T-cell (primary cell): Measurements from ENCODE around the gene PHF1. TPM values are rescaled to one million over a fixed set of nuclear protein-coding genes. Genes with fewer than 3 reads are reported as not detected.
"Not testable (repeated sequence)": the region's sequence is repeated elsewhere in the genome, so short reads cannot be mapped to it uniquely, and the experiment has no call there.

Source experiments
- ATAC-seq, 4 experiments: fragments of 200-7000 bp in 3 of 4; fragments of 150-1000 bp in 1 of 4; cut with Tn5 transposase; replicated peaks in 1 of 4; 1 replicate in 3 of 4; 2 replicates in 1 of 4; pipeline ENCODE4 v1.10.0; 2021; ENCODE audit warnings: moderate library complexity in 3 of 4, mild to moderate bottlenecking in 2 of 4, moderate number of reproducible peaks in 1 of 4
- CTCF ChIA-PET, 2 donors: fragments of 300-600 bp; sonication (Branson Sonifier 250); formaldehyde crosslinking; loops; one replicate each; lab custom pipeline; 2022; ENCODE audit warnings: antibody characterized with exemption in 2 of 2; lab: Charles Lee
- POLR2A ChIA-PET, 2 donors: fragments of 300-600 bp; sonication (Branson Sonifier 250); formaldehyde crosslinking; loops; one replicate each; lab custom pipeline; 2022; ENCODE audit warnings: antibody characterized with exemption in 2 of 2; lab: Charles Lee
- DNase-seq, 35 experiments: peaks; one replicate each; pipeline versions ENCODE4 v3.0.0 to v3.0.0-alpha.2; 2013 to 2023
- H3K27ac ChIP-seq: one replicate; pipeline ENCODE4 v1.5.1; 2013; ENCODE audit warnings: low read length
- H3K27me3 ChIP-seq, 2 experiments: replicated peaks in 1 of 2; 1 replicate in 1 of 2; 2 replicates in 1 of 2; pipeline versions ENCODE4 v1.6.1 to v1.7.0; 2013; ENCODE audit warnings: low read length in 1 of 2, mixed read lengths in 1 of 2; ENCODE audit not compliant: control insufficient read depth in 2 of 2, insufficient read depth in 2 of 2; ENCODE audit errors: extremely low read depth in 1 of 2
- H3K36me3 ChIP-seq, 2 donors: 1 replicate in 1 of 2; 2 replicates in 1 of 2; pipeline versions ENCODE4 v1.6.1 to v1.7.0; 2013; ENCODE audit warnings: low read length in 1 of 2; ENCODE audit not compliant: control insufficient read depth in 2 of 2, insufficient read depth in 1 of 2; ENCODE audit errors: extremely low read depth in 1 of 2
- H3K4me1 ChIP-seq, 2 experiments: 1 replicate in 1 of 2; 2 replicates in 1 of 2; pipeline versions ENCODE4 v1.6.1 to v1.7.0; 2013; ENCODE audit warnings: low read length in 2 of 2, mixed read lengths in 1 of 2; ENCODE audit not compliant: insufficient read depth in 2 of 2, control insufficient read depth in 1 of 2; ENCODE audit errors: extremely low read depth in 1 of 2
- H3K4me3 ChIP-seq, 2 donors: 1 replicate in 1 of 2; 2 replicates in 1 of 2; pipeline versions ENCODE4 v1.5.1 to v1.7.0; 2013; ENCODE audit warnings: mild to moderate bottlenecking in 2 of 2, low read length in 1 of 2, moderate library complexity in 1 of 2; ENCODE audit not compliant: control insufficient read depth in 1 of 2; ENCODE audit errors: extremely low read depth in 1 of 2
- H3K9me3 ChIP-seq: 2 replicates; pipeline ENCODE4 v1.7.0; 2013
- H3K27ac Mint-ChIP-seq, 2 donors: one replicate each; pipeline ENCODE4 v1.8.0; 2020 to 2021; ENCODE audit warnings: mild to moderate bottlenecking in 2 of 2, mixed read lengths in 2 of 2
- H3K27me3 Mint-ChIP-seq, 2 donors: one replicate each; pipeline ENCODE4 v1.8.0; 2021 to 2022; ENCODE audit warnings: mixed read lengths in 2 of 2
- H3K36me3 Mint-ChIP-seq: one replicate; pipeline ENCODE4 v1.8.0; 2021; ENCODE audit warnings: mixed read lengths
- H3K4me1 Mint-ChIP-seq, 3 donors: one replicate each; pipeline ENCODE4 v1.8.0; 2020 to 2022; ENCODE audit warnings: mixed read lengths in 3 of 3, mild to moderate bottlenecking in 1 of 3
- H3K4me3 Mint-ChIP-seq, 3 donors: one replicate each; pipeline ENCODE4 v1.8.0; 2020 to 2022; ENCODE audit warnings: mild to moderate bottlenecking in 3 of 3, mixed read lengths in 3 of 3, moderate library complexity in 3 of 3
- H3K9me3 Mint-ChIP-seq, 3 donors: one replicate each; pipeline ENCODE4 v1.8.0; 2020 to 2022; ENCODE audit warnings: mixed read lengths in 3 of 3
- WGBS: methylation state at CpG from one replicate; pipeline ENCODE4 v1.1.5; 2013; ENCODE audit warnings: missing lambda C conversion rate; ENCODE audit not compliant: insufficient coverage; 5-methylcytosine and 5-hydroxymethylcytosine counted together
- total RNA-seq, 35 experiments: library from RNA in 6 of 35; stranded (reverse) in 6 of 35; fragments of 120-200 nt in 1 of 35; gene quantifications; one replicate each; pipeline versions ENCODE4 v1.2.1 to v1.2.4 and lab custom pipeline; 2013 to 2026

The PHF1 gene
- total RNA-seq = 100 to 1,000 TPM; 169 to 372 (median 175) TPM
- 98.0 TPM for total RNA-seq (2013)
- total RNA-seq (lab: John Stamatoyannopoulos, UW) = 28.3 to 502 (median 204) reads per million in 29 experiments

- Mint-ChIP-seq H3K4me3 (peak within 1 kb of the TSS; percentile 84 to 94 (median 87)), H3K9me3 (no peaks in the 10 kb centered on the region), H3K27ac (peak within 1 kb of the TSS; percentile 91), H3K36me3 (peaks cover 30% of the 10 kb centered on the region), H3K27me3 (no peaks in the 10 kb centered on the region), H3K4me1 (peaks cover 50 to 60% (median 58%) of the 10 kb centered on the region in 3 donors)
- POLR2A ChIA-PET = interaction anchor here in 1 of 2 donors (0.6 to 1.3 kb wide), 2 partner anchors 20 to 164 kb away, joined by 4 read pairs; no protein-coding TSS in a partner anchor
- Histone ChIP-seq H3K9me3 (no peaks in the 10 kb centered on the region), H3K27ac (peak within 1 kb of the TSS; percentile 97), H3K36me3 (peaks cover 0 to 39% of the 10 kb centered on the region in 2 donors), H3K4me1 (peaks cover 4 to 62% of the 10 kb centered on the region in 2 experiments), H3K27me3 (no peaks in the 10 kb centered on the region), H3K4me3 (peak within 1 kb of the TSS; percentile 71 to 90)
- CTCF ChIA-PET = interaction anchor here in 1 of 2 donors (1.3 to 1.8 kb wide), 2 partner anchors 21 to 160 kb away, joined by 5 to 11 read pairs; no protein-coding TSS in a partner anchor
- DNase-seq (peak in 8 of 35 experiments; percentile 69 to 89 (median 80)), ATAC-seq (peak; percentile 61 to 70 (median 64))
- under 1% methylated on average over 45 of the region's 67 CpGs for WGBS
Observed at GRCh38 chr6:33410711-33411631, at the start of gene PHF1. PHF1 (plus strand) TSS chr6:33411014; CDS start chr6:33412264, 1,250 bp downstream.

- CTCF ChIA-PET, DNase-seq, H3K4me3 ChIP-seq, H3K27ac Mint-ChIP-seq, POLR2A ChIA-PET, H3K27me3 ChIP-seq, H3K4me1 Mint-ChIP-seq, H3K4me1 ChIP-seq, H3K9me3 ChIP-seq, H3K36me3 ChIP-seq, H3K36me3 Mint-ChIP-seq, H3K27ac ChIP-seq, H3K4me3 Mint-ChIP-seq, ATAC-seq, H3K27me3 Mint-ChIP-seq, H3K9me3 Mint-ChIP-seq: not testable (repeated sequence)
- no CpG with 5 or more reads among the region's 12 CpGs for WGBS
Observed at GRCh38 chr6:33363486-33363885, 47.3 kb upstream of the PHF1 start.

- H3K36me3 ChIP-seq, H3K4me3 Mint-ChIP-seq, H3K9me3 Mint-ChIP-seq, H3K27me3 Mint-ChIP-seq, H3K4me1 Mint-ChIP-seq, H3K27ac ChIP-seq, H3K4me3 ChIP-seq, H3K4me1 ChIP-seq, H3K27ac Mint-ChIP-seq, H3K9me3 ChIP-seq, DNase-seq, CTCF ChIA-PET, ATAC-seq, H3K36me3 Mint-ChIP-seq, H3K27me3 ChIP-seq: not testable (repeated sequence)
- POLR2A ChIA-PET = interaction anchor here in 1 of 2 donors (0.7 kb wide), 1 partner anchor 129 kb away, joined by 7 read pairs; no protein-coding TSS in a partner anchor
- WGBS = 100% methylated on average over 1 of the region's 8 CpGs
Observed at GRCh38 chr6:33364475-33365205, 46.2 kb upstream of the PHF1 start.

- CTCF ChIA-PET = interaction anchor here in 1 of 2 donors (0.6 kb wide), 1 partner anchor 20 kb away, joined by 3 read pairs; no protein-coding TSS in a partner anchor
- H3K9me3 Mint-ChIP-seq, ATAC-seq, H3K36me3 ChIP-seq, DNase-seq, H3K4me1 ChIP-seq, H3K4me3 ChIP-seq, H3K4me3 Mint-ChIP-seq, H3K27ac ChIP-seq, H3K27me3 Mint-ChIP-seq, H3K36me3 Mint-ChIP-seq, H3K4me1 Mint-ChIP-seq, H3K27me3 ChIP-seq, H3K27ac Mint-ChIP-seq, H3K9me3 ChIP-seq: not testable (repeated sequence)
- POLR2A ChIA-PET = interaction anchor here in 1 of 2 donors (0.7 kb wide), 1 partner anchor 128 kb away, joined by 7 read pairs; no protein-coding TSS in a partner anchor
- WGBS = 86% methylated on average over 7 of the region's 10 CpGs
Observed at GRCh38 chr6:33365206-33365971, 45.4 kb upstream of the PHF1 start.

GRCh38 chr6:33367009-33367714 is 43.7 kb upstream of the PHF1 start:
- ChIA-PET POLR2A (no interaction called here), CTCF (interaction anchor here in 1 of 2 donors (0.6 kb wide), 1 partner anchor 344 kb away, joined by 3 read pairs; the partner anchor contains the start of gene UQCC2)
- Histone ChIP-seq H3K4me1 (no peaks in the 10 kb centered on the region), H3K9me3 (no peaks in the 10 kb centered on the region), H3K27me3 (peaks cover 0 to 2% of the 10 kb centered on the region in 2 experiments), H3K36me3 (no peaks in the 10 kb centered on the region), H3K4me3 (no peak overlapping the region), H3K27ac (no peak overlapping the region)
- no CpG with 5 or more reads among the region's 8 CpGs for WGBS
- no peak for DNase-seq
- no peak for ATAC-seq
- H3K9me3 Mint-ChIP-seq = no peaks in the 10 kb centered on the region
- no peaks in the 10 kb centered on the region for H3K27me3 Mint-ChIP-seq
- H3K36me3 Mint-ChIP-seq = no peaks in the 10 kb centered on the region
- H3K4me3 Mint-ChIP-seq = no peak overlapping the region
- no peaks in the 10 kb centered on the region for H3K4me1 Mint-ChIP-seq
- no peak overlapping the region for H3K27ac Mint-ChIP-seq
